ENCODE results near the gene BLZF1.
"Not testable (repeated sequence)": the region's sequence is repeated elsewhere in the genome, so short reads cannot be mapped to it uniquely, and the experiment has no call there.

Gene BLZF1

DNA sequence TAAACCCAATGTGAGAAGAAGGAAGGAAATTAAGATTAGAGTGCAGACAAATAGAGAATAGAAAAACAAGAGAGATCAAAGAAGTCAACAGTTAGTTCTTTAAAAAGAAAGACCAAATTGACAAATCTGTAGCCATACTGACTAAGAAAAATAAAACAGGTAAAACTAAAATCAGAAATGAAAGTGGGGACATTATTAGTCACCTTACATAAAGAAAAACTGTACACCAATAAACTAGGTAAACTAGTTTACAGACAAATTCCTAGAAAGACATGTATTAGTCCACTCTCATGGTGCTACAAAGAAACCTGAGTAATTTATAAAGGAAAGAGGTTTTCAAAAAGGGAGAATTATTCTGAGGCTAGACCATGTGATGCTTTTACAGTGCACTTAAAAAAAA lies 22.3 kb downstream of the BLZF1 start:
- Histone ChIP-seq H3K9ac (no peak overlapping the region), H3K79me2 (ENCODE audit: insufficient read depth, low read depth) (no peaks in the 10 kb centered on the region), H3K36me3 (ENCODE audit: insufficient read depth) (no peaks in the 10 kb centered on the region), H3K27ac (no peak overlapping the region), H3K4me1 (ENCODE audit: low read depth, poor library complexity, severe bottlenecking) (no peaks in the 10 kb centered on the region), H4K20me1 (ENCODE audit: insufficient read depth) (no peaks in the 10 kb centered on the region), H2AFZ (ENCODE audit: low read depth) (no peak overlapping the region), H3K4me2 (no peak overlapping the region), H3K27me3 (ENCODE audit: insufficient read depth, low read depth) (no peaks in the 10 kb centered on the region), H3K4me3 (IDR thresholded peaks at IDR 0.05; ENCODE audit: insufficient read depth, low read depth, low read length) (no peak overlapping the region)
- TF ChIP-seq, protein P1, sequence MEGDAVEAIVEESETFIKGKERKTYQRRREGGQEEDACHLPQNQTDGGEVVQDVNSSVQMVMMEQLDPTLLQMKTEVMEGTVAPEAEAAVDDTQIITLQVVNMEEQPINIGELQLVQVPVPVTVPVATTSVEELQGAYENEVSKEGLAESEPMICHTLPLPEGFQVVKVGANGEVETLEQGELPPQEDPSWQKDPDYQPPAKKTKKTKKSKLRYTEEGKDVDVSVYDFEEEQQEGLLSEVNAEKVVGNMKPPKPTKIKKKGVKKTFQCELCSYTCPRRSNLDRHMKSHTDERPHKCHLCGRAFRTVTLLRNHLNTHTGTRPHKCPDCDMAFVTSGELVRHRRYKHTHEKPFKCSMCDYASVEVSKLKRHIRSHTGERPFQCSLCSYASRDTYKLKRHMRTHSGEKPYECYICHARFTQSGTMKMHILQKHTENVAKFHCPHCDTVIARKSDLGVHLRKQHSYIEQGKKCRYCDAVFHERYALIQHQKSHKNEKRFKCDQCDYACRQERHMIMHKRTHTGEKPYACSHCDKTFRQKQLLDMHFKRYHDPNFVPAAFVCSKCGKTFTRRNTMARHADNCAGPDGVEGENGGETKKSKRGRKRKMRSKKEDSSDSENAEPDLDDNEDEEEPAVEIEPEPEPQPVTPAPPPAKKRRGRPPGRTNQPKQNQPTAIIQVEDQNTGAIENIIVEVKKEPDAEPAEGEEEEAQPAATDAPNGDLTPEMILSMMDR (conservative IDR thresholded peaks at IDR 0.05; ENCODE audit: low read depth, low read length): no peak

DNA sequence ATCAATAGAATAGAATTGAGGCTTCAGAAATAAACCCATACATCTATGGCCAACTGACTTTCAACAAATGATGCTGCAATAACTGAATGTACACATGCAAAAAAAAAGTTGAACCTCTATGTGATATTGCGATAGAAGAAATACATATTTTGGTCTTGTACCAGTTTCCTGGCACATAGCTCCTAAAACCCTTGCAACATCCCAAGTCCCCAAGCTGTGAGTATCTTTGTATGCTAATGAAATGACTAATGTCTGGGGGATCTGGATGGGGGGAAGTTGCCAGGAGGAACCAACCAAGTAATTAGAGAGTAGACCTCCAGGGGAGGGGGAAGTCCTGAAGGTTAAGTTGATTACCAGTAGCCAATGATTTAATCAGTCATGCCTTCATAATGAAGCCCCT lies 24.4 kb downstream of the BLZF1 start:
- H4K20me1 ChIP-seq (ENCODE audit: insufficient read depth): no peaks in the 10 kb centered on the region
- no peaks in the 10 kb centered on the region for H3K4me1 ChIP-seq (ENCODE audit: low read depth, poor library complexity, severe bottlenecking)
- H3K79me2 ChIP-seq (ENCODE audit: insufficient read depth, low read depth): no peaks in the 10 kb centered on the region
- no peaks in the 10 kb centered on the region for H3K27me3 ChIP-seq (ENCODE audit: insufficient read depth, low read depth)
- no peak overlapping the region for H2AFZ ChIP-seq (ENCODE audit: low read depth)
- TF ChIP-seq, protein P1 (conservative IDR thresholded peaks at IDR 0.05; ENCODE audit: low read depth, low read length): no peak
- H3K9ac ChIP-seq: no peak overlapping the region
- H3K27ac ChIP-seq: no peak overlapping the region
- no peak overlapping the region for H3K4me2 ChIP-seq
- no peak overlapping the region for H3K4me3 ChIP-seq (IDR thresholded peaks at IDR 0.05; ENCODE audit: insufficient read depth, low read depth, low read length)
- no peaks in the 10 kb centered on the region for H3K36me3 ChIP-seq (ENCODE audit: insufficient read depth)

DNA sequence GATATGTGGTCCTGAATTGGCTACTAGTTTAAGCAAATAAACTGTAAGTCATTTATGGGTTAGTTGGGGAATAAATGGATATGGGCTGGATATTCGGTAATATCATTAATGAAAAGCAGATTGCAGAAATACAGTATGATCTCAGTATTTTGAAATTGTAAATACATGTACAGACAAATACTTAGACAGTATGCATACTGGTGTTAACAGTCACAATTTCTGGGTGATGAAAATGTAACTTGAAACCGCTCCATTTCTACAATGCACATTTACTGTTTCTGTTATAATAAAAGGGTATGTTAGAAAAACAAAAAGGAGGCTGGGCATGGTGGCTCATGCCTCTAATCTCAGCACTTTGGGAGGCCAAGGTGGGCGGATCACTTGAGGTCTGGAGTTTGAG lies 28.0 kb downstream of the BLZF1 start:
- H3K4me1 ChIP-seq (ENCODE audit: low read depth, poor library complexity, severe bottlenecking): no peaks in the 10 kb centered on the region
- no peaks in the 10 kb centered on the region for H3K79me2 ChIP-seq (ENCODE audit: insufficient read depth, low read depth)
- H3K4me3 ChIP-seq (IDR thresholded peaks at IDR 0.05; ENCODE audit: insufficient read depth, low read depth, low read length): no peak overlapping the region
- no peaks in the 10 kb centered on the region for H3K36me3 ChIP-seq (ENCODE audit: insufficient read depth)
- no peak overlapping the region for H2AFZ ChIP-seq (ENCODE audit: low read depth)
- TF ChIP-seq, protein P1 (conservative IDR thresholded peaks at IDR 0.05; ENCODE audit: low read depth, low read length): no peak
- H3K27ac ChIP-seq: no peak overlapping the region
- no peaks in the 10 kb centered on the region for H4K20me1 ChIP-seq (ENCODE audit: insufficient read depth)
- no peak overlapping the region for H3K9ac ChIP-seq
- no peak overlapping the region for H3K4me2 ChIP-seq
- H3K27me3 ChIP-seq (ENCODE audit: insufficient read depth, low read depth): no peaks in the 10 kb centered on the region

DNA sequence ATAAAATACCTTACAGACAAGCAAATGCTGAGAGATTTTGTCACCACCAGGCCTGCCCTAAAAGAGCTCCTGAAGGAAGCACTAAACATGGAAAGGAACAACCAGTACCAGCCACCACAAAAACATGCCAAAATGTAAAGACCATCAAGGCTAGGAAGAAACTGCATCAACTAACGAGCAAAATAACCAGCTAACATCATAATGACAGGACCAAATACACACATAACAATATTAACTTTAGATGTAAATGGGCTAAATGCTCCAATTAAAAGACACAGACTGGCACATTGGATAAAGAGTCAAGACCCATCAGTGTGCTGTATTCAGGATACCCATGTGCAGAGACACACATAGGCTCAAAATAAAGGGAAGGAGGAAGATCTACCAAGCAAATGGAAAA lies 34.6 kb downstream of the BLZF1 start:
- H4K20me1 ChIP-seq (ENCODE audit: insufficient read depth); H3K9ac ChIP-seq; H3K27me3 ChIP-seq (ENCODE audit: insufficient read depth, low read depth); H3K79me2 ChIP-seq (ENCODE audit: insufficient read depth, low read depth); H3K4me3 ChIP-seq (IDR thresholded peaks at IDR 0.05; ENCODE audit: insufficient read depth, low read depth, low read length); H2AFZ ChIP-seq (ENCODE audit: low read depth); H3K36me3 ChIP-seq (ENCODE audit: insufficient read depth); H3K4me2 ChIP-seq; H3K4me1 ChIP-seq (ENCODE audit: low read depth, poor library complexity, severe bottlenecking); H3K27ac ChIP-seq: not testable (repeated sequence)

DNA sequence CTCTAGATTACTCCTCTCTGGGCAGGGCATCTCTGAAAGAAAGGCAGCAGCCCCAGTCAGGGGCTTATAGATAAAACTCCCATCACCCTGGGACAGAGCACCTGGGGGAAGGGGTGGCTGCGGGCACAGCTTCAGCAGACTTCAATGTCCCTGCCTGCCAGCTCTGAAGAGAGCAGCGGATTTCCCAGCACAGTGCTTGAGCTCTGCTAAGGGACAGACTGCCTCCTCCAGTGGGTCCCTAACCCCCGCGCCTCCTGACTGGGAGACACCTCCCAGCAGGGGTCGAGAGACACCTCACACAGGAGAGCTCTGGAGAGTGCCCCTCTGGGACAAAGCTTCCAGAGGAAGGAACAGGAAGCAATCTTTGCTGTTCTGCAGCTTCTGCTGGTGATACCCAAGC lies 40.3 kb downstream of the BLZF1 start:
- H3K27me3 ChIP-seq (ENCODE audit: insufficient read depth, low read depth); H2AFZ ChIP-seq (ENCODE audit: low read depth); H3K4me1 ChIP-seq (ENCODE audit: low read depth, poor library complexity, severe bottlenecking); H3K4me3 ChIP-seq (IDR thresholded peaks at IDR 0.05; ENCODE audit: insufficient read depth, low read depth, low read length); H3K9ac ChIP-seq; H3K27ac ChIP-seq; H4K20me1 ChIP-seq (ENCODE audit: insufficient read depth); H3K4me2 ChIP-seq; H3K79me2 ChIP-seq (ENCODE audit: insufficient read depth, low read depth); H3K36me3 ChIP-seq (ENCODE audit: insufficient read depth): not testable (repeated sequence)
